PC-9 (cell line): ENCODE results near the gene PCNA. TPM values are rescaled to one million over a fixed set of nuclear protein-coding genes. Genes with fewer than 3 reads are reported as not detected.

Experiments used
- BruUV-seq: library from RNA; stranded (reverse); fragments of 400-500 nt; replicated peaks from 2 replicates; lab custom pipeline; 2021; lab: Mats Ljungman, UMichigan
- CTCF ChIA-PET: fragments of 300-600 bp; sonication (Branson Sonifier 250); formaldehyde crosslinking; loops from one replicate; lab custom pipeline; 2022; ENCODE audit warnings: antibody characterized with exemption; lab: Charles Lee
- POLR2A ChIA-PET: fragments of 300-600 bp; sonication (Branson Sonifier 250); formaldehyde crosslinking; loops from one replicate; lab custom pipeline; 2022; ENCODE audit warnings: antibody characterized with exemption; ENCODE audit not compliant: unreplicated experiment; lab: Charles Lee
- DNase-seq, 2 experiments: peaks; one replicate each; pipeline versions ENCODE4 v3.0.0 to v3.0.0-alpha.2; 2015 to 2022; ENCODE audit warnings: mixed read lengths in 1 of 2
- H2AFZ ChIP-seq: fragments of 200-600 bp; sonication (generic); 2 replicates; pipeline ENCODE4 v1.8.1; 2017; ENCODE audit warnings: antibody characterized with exemption
- H3F3A ChIP-seq: fragments of 200-600 bp; sonication (generic); 2 replicates; pipeline ENCODE4 v1.8.1; 2017; ENCODE audit warnings: antibody characterized with exemption, mild to moderate bottlenecking, low read depth; ENCODE audit not compliant: insufficient read depth
- H3K27ac ChIP-seq: fragments of 200-600 bp; sonication (generic); 2 replicates; pipeline ENCODE4 v1.6.1; 2016; ENCODE audit warnings: mixed run types
- H3K27me3 ChIP-seq: fragments of 200-600 bp; sonication (generic); 2 replicates; pipeline ENCODE4 v1.6.1; 2016; ENCODE audit warnings: low read depth, mixed run types; ENCODE audit not compliant: insufficient read depth
- H3K36me3 ChIP-seq: fragments of 200-600 bp; sonication (generic); 2 replicates; pipeline ENCODE4 v1.6.1; 2016; ENCODE audit warnings: low read depth, mixed run types
- H3K4me1 ChIP-seq: fragments of 200-600 bp; sonication (generic); replicated peaks from 2 replicates; pipeline ENCODE4 v1.6.1; 2016; ENCODE audit warnings: mixed run types; ENCODE audit not compliant: insufficient read depth
- H3K4me2 ChIP-seq: fragments of 200-600 bp; sonication (generic); 2 replicates; pipeline ENCODE4 v1.6.1; 2017; ENCODE audit warnings: mixed run types
- H3K4me3 ChIP-seq: fragments of 200-600 bp; sonication (generic); 2 replicates; pipeline ENCODE4 v1.6.1; 2016; ENCODE audit warnings: mixed run types
- H3K79me2 ChIP-seq: fragments of 200-600 bp; sonication (generic); 2 replicates; pipeline ENCODE4 v1.6.1; 2017; ENCODE audit warnings: low read depth, mixed run types
- H3K9me2 ChIP-seq: fragments of 200-600 bp; sonication (generic); 2 replicates; pipeline ENCODE4 v1.8.1; 2017; ENCODE audit warnings: mild to moderate bottlenecking; ENCODE audit not compliant: insufficient read depth
- H3K9me3 ChIP-seq: fragments of 200-600 bp; sonication (generic); 2 replicates; pipeline ENCODE4 v1.8.1; 2016; ENCODE audit warnings: low read depth; ENCODE audit not compliant: insufficient read depth
- H4K20me1 ChIP-seq: fragments of 200-600 bp; sonication (generic); 2 replicates; pipeline ENCODE4 v1.8.1; 2017; ENCODE audit not compliant: insufficient read depth
- EZH2 ChIP-seq: fragments of 200-600 bp; sonication (generic); IDR thresholded peaks from 2 replicates; pipeline ENCODE4 v1.8.0; 2017; ENCODE audit warnings: antibody characterized with exemption, low read depth
- intact Hi-C: fragments of 100-400 bp; cut with micrococcal nuclease; formaldehyde crosslinking; loops from one replicate; pipeline ENCODE4 v1.10.0; 2022; ENCODE audit not compliant: unreplicated experiment
- total RNA-seq: library from RNA; stranded (reverse); gene quantifications from 2 replicates; pipeline ENCODE4 v1.2.3, GENCODE V29; 2021
- TF ChIP-seq, protein P1 (sequence below): fragments of 200-600 bp; sonication (generic); conservative IDR thresholded peaks from 2 replicates; pipeline ENCODE4 v1.6.1; 2017; ENCODE audit warnings: mixed run types, antibody characterized with exemption, mild to moderate bottlenecking, moderate library complexity

Gene PCNA
- total RNA-seq, 1 experiment from 2014 or later = 207 TPM

DNA sequence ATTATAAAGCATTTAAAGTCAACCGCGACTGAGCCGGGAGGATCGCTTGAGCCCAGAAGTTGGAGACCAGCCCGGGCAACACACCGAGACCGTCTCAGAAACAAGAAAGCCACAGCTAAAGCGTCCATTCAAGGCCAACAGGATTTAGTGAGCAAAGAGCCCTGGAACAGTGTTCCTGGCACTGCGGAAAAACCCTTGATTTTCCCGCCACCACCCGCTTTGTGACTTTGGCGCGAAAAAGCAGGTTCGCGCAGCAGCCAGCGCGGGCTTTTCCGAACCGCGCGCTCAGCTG, 669 bp downstream of the PCNA start:
- peaks cover 48% of the 10 kb centered on the region for H3F3A ChIP-seq
- ChIA-PET CTCF (no interaction called here), POLR2A (interaction anchor here (0.6 to 0.9 kb wide), 3 partner anchors 35 to 307 kb away, joined by 3 to 12 read pairs (median 8); no protein-coding TSS in a partner anchor)
- BruUV-seq = no TSS peak
- H3K4me3 ChIP-seq = peak overlapping the region; percentile 94
- intact Hi-C loops = no loop called here
- no peaks in the 10 kb centered on the region for H3K9me2 ChIP-seq
- H4K20me1 ChIP-seq = peaks cover 16% of the 10 kb centered on the region
- peaks cover 43% of the 10 kb centered on the region for H3K36me3 ChIP-seq
- no peak overlapping the region for H3K27ac ChIP-seq
- no peaks in the 10 kb centered on the region for H3K9me3 ChIP-seq
- TF ChIP-seq EZH2 = no peak
- TF ChIP-seq, protein P1, sequence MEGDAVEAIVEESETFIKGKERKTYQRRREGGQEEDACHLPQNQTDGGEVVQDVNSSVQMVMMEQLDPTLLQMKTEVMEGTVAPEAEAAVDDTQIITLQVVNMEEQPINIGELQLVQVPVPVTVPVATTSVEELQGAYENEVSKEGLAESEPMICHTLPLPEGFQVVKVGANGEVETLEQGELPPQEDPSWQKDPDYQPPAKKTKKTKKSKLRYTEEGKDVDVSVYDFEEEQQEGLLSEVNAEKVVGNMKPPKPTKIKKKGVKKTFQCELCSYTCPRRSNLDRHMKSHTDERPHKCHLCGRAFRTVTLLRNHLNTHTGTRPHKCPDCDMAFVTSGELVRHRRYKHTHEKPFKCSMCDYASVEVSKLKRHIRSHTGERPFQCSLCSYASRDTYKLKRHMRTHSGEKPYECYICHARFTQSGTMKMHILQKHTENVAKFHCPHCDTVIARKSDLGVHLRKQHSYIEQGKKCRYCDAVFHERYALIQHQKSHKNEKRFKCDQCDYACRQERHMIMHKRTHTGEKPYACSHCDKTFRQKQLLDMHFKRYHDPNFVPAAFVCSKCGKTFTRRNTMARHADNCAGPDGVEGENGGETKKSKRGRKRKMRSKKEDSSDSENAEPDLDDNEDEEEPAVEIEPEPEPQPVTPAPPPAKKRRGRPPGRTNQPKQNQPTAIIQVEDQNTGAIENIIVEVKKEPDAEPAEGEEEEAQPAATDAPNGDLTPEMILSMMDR = no peak
- peak overlapping the region; percentile 97 for H2AFZ ChIP-seq
- H3K79me2 ChIP-seq = peaks cover 42% of the 10 kb centered on the region
- no peaks in the 10 kb centered on the region for H3K27me3 ChIP-seq
- DNase-seq = no peak
- H3K4me2 ChIP-seq = peak overlapping the region; percentile 96
- peaks cover 31% of the 10 kb centered on the region for H3K4me1 ChIP-seq

DNA sequence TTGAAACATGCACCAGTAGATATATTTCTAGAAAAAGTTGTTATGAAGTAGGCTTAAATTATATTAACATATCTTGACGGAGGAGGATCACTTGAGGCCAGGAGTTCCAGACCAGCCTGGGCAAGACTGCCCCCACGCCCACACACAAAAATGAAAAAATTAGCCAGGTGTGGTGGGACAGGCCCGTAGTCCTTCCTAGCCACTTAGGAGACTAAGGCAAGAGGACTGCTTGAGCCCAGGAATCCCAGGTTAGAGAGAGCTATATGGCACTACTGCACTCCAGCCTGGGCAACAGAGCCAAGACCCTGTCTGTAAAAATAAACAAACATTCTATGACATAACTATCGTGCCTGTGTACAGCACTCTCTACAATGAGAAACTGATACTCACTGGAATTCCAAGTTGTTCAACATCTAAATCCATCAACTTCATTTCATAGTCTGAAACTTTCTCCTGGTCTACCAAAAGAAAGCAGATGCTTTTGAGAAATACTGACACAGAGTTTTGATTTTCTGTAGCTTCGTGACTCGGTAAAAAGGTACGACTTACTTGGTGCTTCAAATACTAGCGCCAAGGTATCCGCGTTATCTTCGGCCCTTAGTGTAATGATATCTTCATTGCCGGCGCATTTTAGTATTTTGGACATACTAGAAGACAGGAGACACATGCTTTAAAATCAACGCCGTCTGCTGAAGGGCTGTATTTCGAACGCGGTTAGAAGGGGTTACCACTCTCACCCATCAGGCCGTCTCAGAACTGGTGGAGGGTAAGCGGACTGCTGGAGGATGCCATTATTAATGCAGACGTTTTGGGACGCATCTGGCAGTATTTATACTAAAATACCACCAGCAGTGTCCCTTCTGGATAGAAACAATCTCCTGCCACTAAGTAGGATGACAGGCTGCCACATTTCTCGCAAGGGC, 1.3 kb downstream of the PCNA start:
- no peaks in the 10 kb centered on the region for H3K9me2 ChIP-seq
- BruUV-seq = no TSS peak
- CTCF ChIA-PET = no interaction called here

DNA sequence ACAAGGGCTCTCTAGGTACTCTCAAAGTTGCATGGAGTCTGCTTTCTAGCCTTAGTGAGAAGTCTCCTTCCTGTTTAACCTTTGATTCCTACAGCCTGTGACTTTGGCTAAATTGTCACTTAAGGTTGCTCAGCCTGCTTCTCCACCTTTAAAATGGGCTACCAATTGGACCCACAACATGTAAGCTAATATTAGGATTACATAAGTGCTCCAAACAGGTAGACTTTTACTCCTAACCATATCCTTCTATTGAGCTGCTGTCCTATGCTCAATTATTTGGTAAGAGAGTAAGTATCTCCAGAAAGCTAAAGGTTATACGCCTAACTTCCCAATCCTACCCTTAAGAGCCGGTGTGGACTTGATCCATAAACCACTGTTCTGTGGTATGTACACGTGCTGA, 2.9 kb downstream of the PCNA start:
- POLR2A ChIA-PET = no interaction called here

More for the DNA sequence above, 1.3 kb downstream of the PCNA start:
- Histone ChIP-seq H3K79me2 (peaks cover 42% of the 10 kb centered on the region), H3K27me3 (no peaks in the 10 kb centered on the region), H3K27ac (no peak overlapping the region), H4K20me1 (peaks cover 16% of the 10 kb centered on the region), H3K9me3 (no peaks in the 10 kb centered on the region), H3K4me3 (peak overlapping the region; percentile 94), H2AFZ (peak overlapping the region; percentile 97; the same call in 1 of the 2 replicates), H3F3A (peaks cover 54% of the 10 kb centered on the region), H3K4me2 (peak overlapping the region; percentile 96), H3K36me3 (peaks cover 43% of the 10 kb centered on the region), H3K4me1 (peaks cover 37% of the 10 kb centered on the region)
- no peak for DNase-seq
- POLR2A ChIA-PET = interaction anchor here (0.5 to 0.7 kb wide), 4 partner anchors 161 to 1361 kb away, joined by 3 to 8 read pairs (median 5); no protein-coding TSS in a partner anchor
- no peak for TF ChIP-seq EZH2
- TF ChIP-seq, protein P1 = no peak
- intact Hi-C loops = no loop called here

More for the DNA sequence above, 2.9 kb downstream of the PCNA start:
- Histone ChIP-seq H3K36me3 (peaks cover 43% of the 10 kb centered on the region), H3K4me3 (peak overlapping the region; percentile 94; the same call in 1 of the 2 replicates), H3K27me3 (no peaks in the 10 kb centered on the region), H3K9me3 (no peaks in the 10 kb centered on the region), H4K20me1 (peaks cover 16% of the 10 kb centered on the region), H3K27ac (no peak overlapping the region), H2AFZ (no peak overlapping the region), H3K4me2 (no peak overlapping the region), H3K4me1 (peaks cover 40% of the 10 kb centered on the region), H3K79me2 (peaks cover 49% of the 10 kb centered on the region), H3F3A (peaks cover 68% of the 10 kb centered on the region), H3K9me2 (no peaks in the 10 kb centered on the region)
- intact Hi-C loops = no loop called here
- CTCF ChIA-PET = no interaction called here
- BruUV-seq = no TSS peak
- no peak for DNase-seq
- TF ChIP-seq, protein P1 = no peak
- no peak for TF ChIP-seq EZH2
